HG02610 (cell line): ENCODE measurements around the gene COL4A4.

Experiments used
- ATAC-seq: cut with Tn5 transposase; IDR thresholded peaks from one replicate; pipeline ENCODE4 v1.9.1; 2021; ENCODE audit warnings: mild to moderate bottlenecking, moderate library complexity; ENCODE audit not compliant: unreplicated experiment

The COL4A4 gene

DNA sequence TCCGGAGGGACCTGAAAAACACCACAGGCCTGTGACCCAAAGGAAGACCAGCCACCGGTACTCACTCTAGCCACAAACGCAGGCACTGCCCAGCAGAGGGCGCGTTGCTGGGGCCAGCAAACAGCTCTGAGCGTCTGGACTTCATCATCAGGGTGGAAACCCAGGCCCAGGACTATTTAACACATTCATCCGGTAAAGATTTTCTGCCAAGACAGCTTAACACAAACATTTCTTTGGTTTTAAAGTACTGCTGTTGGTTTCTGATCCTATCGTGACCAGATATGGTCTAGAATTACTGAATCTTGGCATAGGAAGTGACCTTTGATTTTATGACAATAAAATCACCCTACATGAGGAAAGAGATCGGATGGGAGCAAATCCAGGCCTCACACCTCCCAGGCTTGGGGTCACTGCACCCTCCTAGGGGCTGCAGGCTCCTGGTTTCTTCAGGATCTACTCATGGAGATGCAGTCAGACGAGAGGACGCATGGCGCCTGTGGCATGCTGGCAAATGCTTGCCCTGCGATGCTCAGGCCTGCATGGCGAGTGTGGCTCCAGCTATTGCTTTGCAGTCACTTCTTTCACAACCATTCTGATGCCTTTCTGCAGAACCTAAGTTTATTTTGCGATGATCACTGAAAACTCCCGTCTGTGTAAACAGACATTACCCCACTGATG is 130.4 kb downstream of the COL4A4 start:
- ATAC-seq = peak; percentile 75

DNA sequence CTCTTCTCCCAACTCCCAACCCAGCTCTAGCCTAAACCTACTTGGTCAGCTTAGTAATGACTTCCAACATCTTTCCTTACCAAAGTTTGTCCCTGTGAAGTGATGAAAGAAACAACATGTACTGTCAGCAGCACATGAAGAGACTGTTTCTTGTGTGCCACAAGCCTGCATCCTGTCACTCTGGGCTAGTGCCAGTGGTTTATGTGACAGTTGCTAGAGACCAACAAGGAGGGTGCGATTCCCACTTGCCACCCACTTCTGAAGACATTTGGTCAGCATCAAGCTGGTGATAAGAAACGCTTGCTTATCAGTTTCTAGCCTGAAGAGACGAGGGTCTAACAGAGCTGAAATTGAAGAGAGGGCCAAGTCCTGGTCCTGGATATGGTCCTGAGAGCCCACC is 132.6 kb downstream of the COL4A4 start:
- ATAC-seq = no peak

DNA sequence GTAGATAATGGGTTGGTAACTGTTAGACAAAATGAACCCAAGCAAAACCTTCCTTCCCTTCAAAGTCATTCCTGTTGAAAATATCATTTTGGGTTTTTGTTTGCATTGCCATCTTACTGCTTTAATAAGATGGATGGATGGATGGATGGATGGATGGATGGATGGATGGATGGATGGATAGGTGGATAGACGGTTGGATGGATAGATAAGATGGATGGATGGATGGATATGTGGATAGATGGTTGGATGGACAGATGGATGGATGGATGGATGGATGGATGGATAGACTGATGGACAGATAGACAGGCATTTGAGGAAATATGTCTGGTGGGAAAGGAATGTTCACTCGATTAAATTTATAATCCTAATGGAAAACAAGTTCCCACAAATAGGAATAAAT is 133.2 kb downstream of the COL4A4 start:
- ATAC-seq = no peak

DNA sequence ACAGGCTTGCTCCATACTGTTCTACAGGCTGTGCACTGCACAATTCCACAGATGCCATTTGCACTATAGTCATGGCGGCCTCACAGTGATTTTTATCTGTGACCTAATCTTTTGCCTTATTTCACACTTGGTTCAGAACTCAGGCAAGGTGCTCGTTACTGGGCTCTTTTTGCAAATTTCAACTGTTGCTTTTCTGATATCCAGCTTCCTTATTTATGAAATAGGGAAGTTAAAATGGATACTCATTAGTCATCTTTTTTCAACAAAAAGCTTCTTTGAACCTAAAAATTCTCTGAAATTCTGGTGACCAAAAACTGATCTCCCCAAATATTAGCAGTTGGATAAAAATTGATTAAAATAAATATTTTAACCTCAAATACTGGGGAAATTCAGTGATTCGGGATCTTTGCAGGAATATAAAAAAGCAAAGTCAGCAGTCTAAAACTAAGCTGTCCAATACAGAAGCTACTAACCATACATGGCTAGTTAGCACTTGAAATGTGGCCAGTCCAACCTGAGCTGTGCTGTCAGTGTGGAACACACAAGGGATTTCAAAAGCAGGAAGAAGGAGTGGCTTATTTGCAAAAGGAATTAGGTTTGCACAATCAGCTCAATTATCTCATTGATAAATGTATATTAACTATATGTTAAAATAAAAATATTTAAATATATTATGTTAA is 134.4 kb downstream of the COL4A4 start:
- no peak for ATAC-seq

GRCh38 chr2:227025510-227025909 is 138.5 kb downstream of the COL4A4 start:
- peak; percentile 74 for ATAC-seq

DNA sequence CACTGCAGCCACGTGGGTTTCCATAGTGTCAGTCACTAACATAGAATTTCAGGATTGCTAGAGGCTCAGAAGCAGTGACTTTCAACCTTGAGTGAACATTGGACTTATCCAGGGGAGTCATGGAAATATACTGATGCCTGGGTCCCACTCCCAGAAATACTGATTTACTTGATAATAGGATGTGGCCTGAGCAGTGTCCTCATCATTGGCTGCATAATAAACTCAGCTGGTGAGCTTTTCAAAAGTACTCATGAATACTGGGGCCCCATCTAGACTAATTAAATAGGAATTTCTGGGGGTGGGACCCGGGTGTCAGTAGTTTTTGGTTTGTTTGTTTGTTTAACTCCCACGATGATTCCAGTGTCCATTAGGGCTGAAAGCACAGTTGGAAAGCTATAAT is 141.4 kb downstream of the COL4A4 start:
- no peak for ATAC-seq

- ATAC-seq = no peak
Measured at GRCh38 chr2:227020416-227020815, 143.6 kb downstream of the COL4A4 start.

- no peak for ATAC-seq
Measured at GRCh38 chr2:227016894-227017293, 147.1 kb downstream of the COL4A4 start.

GRCh38 chr2:227013881-227014280 is 150.1 kb downstream of the COL4A4 start:
- ATAC-seq = no peak

DNA sequence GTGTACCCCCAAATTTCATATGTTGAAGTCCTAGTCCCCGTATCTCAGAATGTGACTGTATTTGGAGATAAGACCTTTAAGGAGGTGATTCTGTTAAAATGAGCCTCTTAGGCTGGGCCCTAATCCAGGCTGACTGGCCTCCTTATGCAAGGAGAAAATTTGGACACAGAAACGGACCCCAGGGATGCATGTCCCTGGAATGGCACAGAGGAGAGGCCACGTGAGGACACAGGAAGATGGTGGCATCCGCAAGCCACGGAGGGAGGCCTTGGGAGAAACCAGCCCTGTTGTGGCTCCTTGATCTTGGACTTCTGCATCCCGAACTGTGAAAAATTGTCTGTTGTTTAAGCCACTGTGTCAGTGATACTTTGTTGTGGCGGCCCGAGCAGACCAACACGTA is 150.7 kb downstream of the COL4A4 start:
- no peak for ATAC-seq

DNA sequence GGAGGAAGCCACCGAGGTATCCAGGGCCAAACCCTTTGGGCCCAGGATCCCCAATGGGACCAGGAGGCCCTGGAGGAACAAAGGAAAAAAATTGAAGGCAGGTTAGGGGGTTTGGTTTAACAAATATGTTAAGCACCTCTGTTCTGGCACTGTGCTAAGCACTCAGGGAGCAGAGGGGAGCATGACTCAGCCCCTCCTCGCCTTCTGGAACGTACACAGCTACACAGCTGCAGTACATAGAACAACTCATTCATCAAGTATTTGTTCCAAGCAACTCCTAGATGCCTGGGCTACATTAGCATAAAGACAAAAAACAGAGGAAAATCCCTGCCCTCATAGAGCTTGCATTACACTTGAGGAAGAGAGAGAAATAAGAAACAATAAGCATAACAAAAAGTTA is 153.6 kb downstream of the COL4A4 start:
- ATAC-seq = no peak

DNA sequence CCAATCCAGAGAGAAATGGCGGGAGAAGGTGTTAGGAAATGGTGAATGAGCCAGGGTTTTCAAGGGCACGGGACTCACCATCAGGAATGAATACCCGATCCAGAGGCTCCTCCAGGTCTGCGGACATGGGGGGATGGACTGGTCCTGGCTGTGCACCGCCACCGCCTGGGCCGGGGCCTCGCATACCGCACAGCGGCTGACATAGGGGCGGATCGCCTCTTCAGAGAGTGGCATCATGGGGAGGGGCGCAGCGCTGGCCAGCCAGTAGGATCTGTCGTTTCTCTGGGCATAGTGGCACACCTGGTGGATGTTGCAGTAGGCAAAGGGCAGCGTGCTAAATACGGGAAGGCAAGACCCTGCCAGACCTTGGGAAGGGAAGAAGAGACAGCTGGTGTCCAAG is 156.1 kb downstream of the COL4A4 start:
- no peak for ATAC-seq

GRCh38 chr2:227007148-227007547 is 156.9 kb downstream of the COL4A4 start:
- no peak for ATAC-seq

GRCh38 chr2:227006189-227006897 is 157.7 kb downstream of the COL4A4 start:
- ATAC-seq = no peak

DNA sequence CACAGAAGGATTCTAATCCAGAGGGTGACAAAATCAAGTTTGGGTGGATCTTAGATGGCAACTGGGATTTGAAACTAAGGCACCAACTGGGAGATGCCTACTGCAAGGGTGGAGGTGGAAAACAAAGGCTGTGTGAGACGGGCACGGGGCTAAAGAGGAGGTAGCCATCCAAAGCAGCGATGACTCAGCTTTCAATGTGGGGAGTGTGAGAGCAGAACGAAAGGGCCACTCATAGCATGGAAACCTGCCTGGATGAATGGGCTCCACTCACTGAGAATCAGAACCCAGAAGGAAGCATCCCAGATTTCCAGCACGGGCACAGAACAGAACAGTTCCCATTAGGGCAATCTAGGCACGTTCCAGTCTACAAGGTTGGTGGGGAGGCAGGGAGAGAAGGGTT is 159.5 kb downstream of the COL4A4 start:
- ATAC-seq = no peak

DNA sequence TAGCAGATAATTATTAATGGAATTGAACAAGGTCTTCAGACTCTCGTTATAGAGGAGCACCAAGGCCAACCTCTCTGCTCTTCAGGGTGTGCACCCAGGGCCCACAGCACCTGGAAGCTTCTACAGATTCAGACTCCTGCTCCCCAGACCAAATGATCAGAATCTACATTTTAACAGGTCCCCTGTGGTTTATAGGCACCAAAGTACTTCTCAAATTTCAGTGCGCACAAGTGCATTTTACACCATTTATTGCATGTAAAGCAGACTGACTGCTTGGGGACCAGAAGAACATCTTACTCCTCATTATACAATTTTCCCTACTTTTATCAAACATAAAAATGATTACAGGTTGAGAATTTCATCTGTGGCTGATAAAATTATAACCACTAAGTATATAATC is 163.9 kb downstream of the COL4A4 start:
- no peak for ATAC-seq

- no peak for ATAC-seq
Measured at GRCh38 chr2:226999661-227000060, 164.3 kb downstream of the COL4A4 start.

DNA sequence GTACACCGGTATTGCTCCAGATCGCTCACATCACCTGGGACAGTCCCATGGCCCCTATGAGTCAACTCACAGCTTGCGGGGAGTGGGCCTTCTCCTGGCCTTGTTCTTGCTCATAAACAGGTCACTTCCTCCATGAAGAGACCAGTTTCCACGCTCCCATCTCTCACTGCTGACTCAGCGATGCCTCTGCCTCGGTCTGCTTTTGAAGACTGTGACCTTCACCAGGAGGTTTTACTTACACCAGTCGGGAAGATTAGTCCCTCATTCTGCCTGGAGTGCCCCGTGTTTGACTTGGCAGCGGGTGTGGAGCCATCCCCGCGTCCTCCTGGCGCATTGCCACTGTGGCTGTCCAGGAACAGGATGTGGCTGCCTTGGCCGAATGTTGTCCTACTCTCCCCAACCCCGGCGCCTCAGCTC is 168.4 kb downstream of the COL4A4 start:
- peak; percentile 53 for ATAC-seq

DNA sequence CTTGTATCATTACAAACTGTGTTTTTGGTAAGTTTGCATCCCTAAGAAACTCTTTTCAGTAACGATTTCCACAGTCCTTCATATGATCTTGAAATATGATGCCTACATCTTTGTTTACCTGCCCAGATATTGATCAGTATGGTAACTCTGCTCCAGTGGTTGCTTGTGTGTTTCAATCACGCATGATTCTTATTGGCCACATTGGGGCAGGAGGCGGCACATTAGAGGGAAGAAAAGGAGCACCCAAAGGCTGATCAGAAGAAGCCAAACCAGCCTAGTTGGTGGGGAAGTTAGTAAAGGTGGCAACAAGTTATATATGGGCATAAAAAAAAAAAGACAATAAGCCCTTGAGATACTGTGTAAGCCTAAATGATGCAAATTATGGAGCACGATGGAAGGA is 169.2 kb downstream of the COL4A4 start:
- no peak for ATAC-seq

DNA sequence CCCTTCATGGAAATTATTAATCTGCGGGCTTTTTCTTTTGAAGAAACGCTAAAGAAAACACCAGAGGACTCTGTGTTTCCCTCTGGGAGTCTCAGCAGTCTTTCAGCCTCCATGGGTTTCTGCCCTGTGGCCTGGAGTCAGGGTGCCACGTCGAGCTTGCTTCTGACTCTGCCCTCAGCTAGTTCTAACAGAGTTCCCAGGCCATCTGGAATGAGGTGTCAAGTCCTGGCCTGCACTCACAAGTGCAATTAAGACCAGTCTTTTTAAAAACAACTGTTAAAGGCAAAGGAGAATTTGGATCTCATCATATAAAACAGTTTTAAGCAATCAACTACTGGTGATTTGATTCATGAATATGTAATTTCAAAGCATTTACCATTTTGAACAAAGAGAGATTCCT is 170.8 kb downstream of the COL4A4 start:
- ATAC-seq = no peak

GRCh38 chr2:226991663-226992062 is 172.3 kb downstream of the COL4A4 start:
- ATAC-seq = peak; percentile 84

DNA sequence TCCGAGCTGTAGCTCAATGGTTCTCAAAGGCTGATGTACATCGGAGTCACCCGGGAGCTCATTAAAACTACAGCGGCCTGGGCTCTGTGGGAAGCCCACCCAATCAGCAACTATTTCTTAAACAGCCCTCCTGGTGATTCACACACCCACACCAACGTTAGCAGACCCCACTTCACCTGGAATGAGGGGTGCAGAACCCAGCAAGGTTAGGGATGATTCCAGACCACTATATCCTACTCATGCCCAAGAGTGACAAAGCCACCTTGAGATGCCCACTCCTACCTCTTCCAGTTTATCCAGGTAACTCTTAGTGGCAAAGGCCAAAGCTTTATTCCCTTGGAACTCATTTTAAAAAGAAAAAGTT is 178.4 kb downstream of the COL4A4 start:
- ATAC-seq = no peak
